CD14-positive monocyte (primary cell): Measurements from ENCODE around the gene RNF31. TPM values are rescaled to one million over a fixed set of nuclear protein-coding genes. Genes with fewer than 3 reads are reported as not detected.

Experiments
- DNase-seq, 3 donors: peaks; one replicate each; pipeline ENCODE4 v3.0.0-alpha.2; 2011 to 2022
- H2AFZ ChIP-seq: 2 replicates; pipeline ENCODE4 v1.6.0; 2012; ENCODE audit warnings: mild to moderate bottlenecking, low read depth, low read length, inconsistent platforms; ENCODE audit not compliant: insufficient read depth, poor library complexity, severe bottlenecking
- H3K27ac ChIP-seq, 2 donors: 1 replicate in 1 of 2; 2 replicates in 1 of 2; pipeline ENCODE4 v1.5.1; 2012 to 2013; ENCODE audit warnings: low read length in 2 of 2, control low read depth in 1 of 2, inconsistent platforms in 1 of 2, low read depth in 1 of 2, mild to moderate bottlenecking in 1 of 2
- H3K27me3 ChIP-seq, 2 donors: one replicate each; pipeline versions ENCODE4 v1.6.0 to v1.6.1; 2011 to 2013; ENCODE audit warnings: low read length in 2 of 2; ENCODE audit not compliant: control insufficient read depth in 2 of 2, insufficient read depth in 2 of 2
- H3K36me3 ChIP-seq, 2 donors: replicated peaks in 1 of 2; 1 replicate in 1 of 2; 2 replicates in 1 of 2; pipeline versions ENCODE4 v1.5.1 to v1.6.1; 2012 to 2013; ENCODE audit warnings: low read length in 2 of 2, control low read depth in 1 of 2, inconsistent platforms in 1 of 2, mild to moderate bottlenecking in 1 of 2; ENCODE audit not compliant: insufficient read depth in 2 of 2, control insufficient read depth in 1 of 2
- H3K4me1 ChIP-seq, 2 donors: 1 replicate in 1 of 2; 2 replicates in 1 of 2; pipeline versions ENCODE4 v1.5.1 to v1.6.1; 2012 to 2013; ENCODE audit warnings: low read length in 2 of 2, control low read depth in 1 of 2, inconsistent platforms in 1 of 2, mild to moderate bottlenecking in 1 of 2, moderate library complexity in 1 of 2; ENCODE audit not compliant: insufficient read depth in 2 of 2, control insufficient read depth in 1 of 2
- H3K4me2 ChIP-seq: replicated peaks from 2 replicates; pipeline ENCODE3; 2012; ENCODE audit warnings: low read length, moderate library complexity, mild to moderate bottlenecking; ENCODE audit not compliant: poor library complexity, severe bottlenecking; ENCODE audit errors: extremely low read depth
- H3K4me3 ChIP-seq, 3 experiments: fragments of 200-600 bp in 1 of 3; sonication (generic) in 1 of 3; replicated peaks in 1 of 3; 1 replicate in 2 of 3; 2 replicates in 1 of 3; pipeline ENCODE4 v1.5.1; 2011 to 2013; ENCODE audit warnings: low read length in 3 of 3, mild to moderate bottlenecking in 3 of 3, control low read depth in 2 of 3, low read depth in 2 of 3, inconsistent platforms in 1 of 3, moderate library complexity in 1 of 3
- H3K79me2 ChIP-seq: 2 replicates; pipeline ENCODE4 v1.6.0; 2012; ENCODE audit warnings: mild to moderate bottlenecking, control low read depth, inconsistent platforms, low read length, moderate library complexity; ENCODE audit not compliant: insufficient read depth
- H3K9ac ChIP-seq: 2 replicates; pipeline ENCODE4 v1.6.0; 2017; ENCODE audit warnings: low read length, mild to moderate bottlenecking; ENCODE audit not compliant: insufficient read depth, poor library complexity, severe bottlenecking
- H3K9me3 ChIP-seq, 2 donors: replicated peaks in 1 of 2; 1 replicate in 1 of 2; 2 replicates in 1 of 2; pipeline versions ENCODE4 v1.5.1 to v1.6.1; 2012 to 2013; ENCODE audit warnings: low read length in 2 of 2, control low read depth in 1 of 2; ENCODE audit not compliant: control insufficient read depth in 1 of 2, insufficient read depth in 1 of 2
- H4K20me1 ChIP-seq: 2 replicates; pipeline ENCODE4 v1.6.0; 2012; ENCODE audit warnings: mild to moderate bottlenecking, low read length, control low read depth, moderate library complexity; ENCODE audit not compliant: insufficient read depth
- H3K27ac Mint-ChIP-seq, 7 donors: one replicate each; pipeline ENCODE4 v1.8.0; 2020; ENCODE audit warnings: mild to moderate bottlenecking in 7 of 7, mixed read lengths in 7 of 7, moderate library complexity in 6 of 7, inconsistent platforms in 2 of 7
- H3K27me3 Mint-ChIP-seq, 3 donors: one replicate each; pipeline ENCODE4 v1.8.0; 2021 to 2022; ENCODE audit warnings: low read depth in 3 of 3, mild to moderate bottlenecking in 3 of 3, mixed read lengths in 3 of 3, moderate library complexity in 3 of 3, inconsistent platforms in 1 of 3
- H3K36me3 Mint-ChIP-seq, 2 donors: one replicate each; pipeline ENCODE4 v1.8.0; 2020; ENCODE audit warnings: mixed read lengths in 2 of 2, inconsistent platforms in 1 of 2, mild to moderate bottlenecking in 1 of 2
- H3K4me1 Mint-ChIP-seq: one replicate; pipeline ENCODE4 v1.8.0; 2020; ENCODE audit warnings: mild to moderate bottlenecking, mixed read lengths
- H3K4me3 Mint-ChIP-seq, 2 donors: one replicate each; pipeline ENCODE4 v1.8.0; 2020; ENCODE audit warnings: mild to moderate bottlenecking in 2 of 2, mixed read lengths in 2 of 2, moderate library complexity in 1 of 2
- H3K9me3 Mint-ChIP-seq, 7 donors: one replicate each; pipeline ENCODE4 v1.8.0; 2020 to 2022; ENCODE audit warnings: mixed read lengths in 7 of 7, mild to moderate bottlenecking in 6 of 7, moderate library complexity in 6 of 7, inconsistent platforms in 2 of 7
- CTCF ChIP-seq: fragments of 200-600 bp; IDR thresholded peaks from one replicate; pipeline ENCODE4 v1.8.0; 2022; ENCODE audit warnings: antibody characterized with exemption, mild to moderate bottlenecking
- whole genome bisulfite sequencing: methylation state at CpG from one replicate; pipeline ENCODE4 v1.1.5; 2013; ENCODE audit warnings: missing lambda C conversion rate; ENCODE audit not compliant: insufficient coverage; 5-methylcytosine and 5-hydroxymethylcytosine counted together
- intact Hi-C, 2 donors: fragments of 100-400 bp; cut with micrococcal nuclease; formaldehyde crosslinking; loops; one replicate each; pipeline versions ENCODE4 v1.15.0 to v1.15.1; 2023
- polyA plus RNA-seq, 3 donors: library from polyadenylated mRNA; depleted of rRNA in 1 of 3; unstranded in 2 of 3; stranded (reverse) in 1 of 3; fragments of 300-500 nt in 2 of 3; fragments of >200 nt in 1 of 3; fragmentation: Illumina TruSeq in 2 of 3; gene quantifications; 1 replicate in 2 of 3; 2 replicates in 1 of 3; pipeline ENCODE4 v1.2.3, GENCODE V29; 2012 to 2021

Gene RNF31
- polyA plus RNA-seq, 3 donors = 30.7 to 63.2 (median 36.8) TPM

GRCh38 chr14:24172871-24173281 lies 25.6 kb downstream of the RNF31 start:
- peaks cover 22 to 31% of the 10 kb centered on the region in 2 donors for H3K4me1 ChIP-seq
- peak overlapping the region in 1 of 7 donors; percentile 37 for H3K27ac Mint-ChIP-seq
- no peak overlapping the region for H3K27ac ChIP-seq
- no peak overlapping the region for H3K9ac ChIP-seq
- H3K79me2 ChIP-seq = no peaks in the 10 kb centered on the region
- H3K9me3 ChIP-seq = no peaks in the 10 kb centered on the region
- intact Hi-C loops = no loop called here
- H2AFZ ChIP-seq = no peak overlapping the region
- H3K36me3 Mint-ChIP-seq = peaks cover 62 to 79% of the 10 kb centered on the region in 2 donors
- WGBS = 64% methylated on average over 15 of the region's 20 CpGs
- H3K27me3 ChIP-seq = no peaks in the 10 kb centered on the region
- no peak overlapping the region for H3K4me2 ChIP-seq
- H4K20me1 ChIP-seq = peaks cover 28% of the 10 kb centered on the region
- peaks cover 36 to 62% of the 10 kb centered on the region in 2 donors for H3K36me3 ChIP-seq
- H3K4me1 Mint-ChIP-seq = peaks cover 31% of the 10 kb centered on the region
- H3K9me3 Mint-ChIP-seq = peaks cover 0 to 2% (median 0%) of the 10 kb centered on the region in 7 donors
- H3K4me3 Mint-ChIP-seq = no peak overlapping the region
- H3K4me3 ChIP-seq = peak overlapping the region in 1 of 3 experiments; percentile 68
- no peak for DNase-seq
- TF ChIP-seq CTCF = no peak
- H3K27me3 Mint-ChIP-seq = peaks cover 10 to 19% (median 16%) of the 10 kb centered on the region in 3 donors

GRCh38 chr14:24176599-24176998 lies 29.3 kb downstream of the RNF31 start:
- Mint-ChIP-seq H3K27ac (peak overlapping the region in 1 of 7 donors; percentile 54), H3K36me3 (peaks cover 75 to 88% of the 10 kb centered on the region in 2 donors), H3K4me1 (peaks cover 9% of the 10 kb centered on the region), H3K9me3 (no peaks in the 10 kb centered on the region), H3K27me3 (peaks cover 4 to 7% (median 7%) of the 10 kb centered on the region in 3 donors), H3K4me3 (no peak overlapping the region)
- Histone ChIP-seq H3K4me2 (no peak overlapping the region), H3K79me2 (no peaks in the 10 kb centered on the region), H3K9me3 (no peaks in the 10 kb centered on the region), H3K9ac (no peak overlapping the region), H2AFZ (no peak overlapping the region), H3K4me3 (no peak overlapping the region), H3K27me3 (no peaks in the 10 kb centered on the region), H3K4me1 (peaks cover 9 to 11% of the 10 kb centered on the region in 2 donors), H3K27ac (no peak overlapping the region), H4K20me1 (peaks cover 17% of the 10 kb centered on the region), H3K36me3 (peaks cover 62 to 80% of the 10 kb centered on the region in 2 donors)
- no peak for DNase-seq
- intact Hi-C loops = no loop called here
- 99% methylated on average over 5 of the region's 5 CpGs for WGBS
- TF ChIP-seq CTCF = no peak
